SU-DHL-6 (cell line): Measurements from ENCODE around the gene RACGAP1.

ENCODE experiments used
- EZH2phosphoT487 ChIP-seq: fragments of 200-600 bp; sonication (generic), shearing (Covaris generic); conservative IDR thresholded peaks from 2 replicates; pipeline ENCODE4 v1.6.1; 2018; ENCODE audit warnings: mild to moderate bottlenecking, antibody characterized with exemption, low read length, moderate library complexity, mixed read lengths
- TF ChIP-seq, protein P1 (sequence below): fragments of 200-600 bp; sonication (generic); IDR thresholded peaks from one replicate; pipeline ENCODE4 v1.5.1; 2017; ENCODE audit warnings: antibody characterized with exemption, mild to moderate bottlenecking, low read length, moderate library complexity; ENCODE audit not compliant: insufficient read depth, poor library complexity, severe bottlenecking

DNA sequence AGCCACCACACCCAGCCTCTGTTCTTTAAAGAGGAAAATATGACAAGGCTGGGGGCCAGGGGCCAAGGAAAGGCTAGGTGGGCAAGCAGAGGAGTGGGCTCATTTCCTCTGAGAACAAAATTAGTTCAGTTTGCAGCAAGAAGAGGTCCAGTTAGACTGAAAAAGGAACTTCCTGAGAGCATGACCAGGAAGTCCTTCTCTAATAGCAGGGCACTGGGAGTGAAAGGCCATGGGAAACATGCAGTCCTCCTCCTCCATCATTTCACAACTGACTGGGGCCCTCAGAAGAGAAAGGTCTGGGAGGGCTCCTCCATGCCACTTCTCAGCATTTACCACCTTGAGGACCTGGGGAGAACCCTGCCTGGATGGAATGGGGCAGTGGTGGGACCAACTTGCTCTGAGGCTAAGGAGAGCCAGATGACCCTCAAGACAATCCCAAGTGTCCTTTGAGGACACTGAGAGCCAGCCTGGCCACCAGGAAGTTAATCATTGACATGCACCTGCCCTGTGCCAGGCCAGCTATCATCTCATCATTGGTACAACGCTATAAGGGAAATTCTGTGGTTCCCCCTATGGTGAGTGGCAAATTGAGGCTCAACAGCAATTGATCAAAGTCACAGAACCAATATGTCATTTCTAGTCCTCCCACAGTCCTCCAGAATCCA, 72.8 kb downstream of the RACGAP1 start:
- TF ChIP-seq, protein P1, sequence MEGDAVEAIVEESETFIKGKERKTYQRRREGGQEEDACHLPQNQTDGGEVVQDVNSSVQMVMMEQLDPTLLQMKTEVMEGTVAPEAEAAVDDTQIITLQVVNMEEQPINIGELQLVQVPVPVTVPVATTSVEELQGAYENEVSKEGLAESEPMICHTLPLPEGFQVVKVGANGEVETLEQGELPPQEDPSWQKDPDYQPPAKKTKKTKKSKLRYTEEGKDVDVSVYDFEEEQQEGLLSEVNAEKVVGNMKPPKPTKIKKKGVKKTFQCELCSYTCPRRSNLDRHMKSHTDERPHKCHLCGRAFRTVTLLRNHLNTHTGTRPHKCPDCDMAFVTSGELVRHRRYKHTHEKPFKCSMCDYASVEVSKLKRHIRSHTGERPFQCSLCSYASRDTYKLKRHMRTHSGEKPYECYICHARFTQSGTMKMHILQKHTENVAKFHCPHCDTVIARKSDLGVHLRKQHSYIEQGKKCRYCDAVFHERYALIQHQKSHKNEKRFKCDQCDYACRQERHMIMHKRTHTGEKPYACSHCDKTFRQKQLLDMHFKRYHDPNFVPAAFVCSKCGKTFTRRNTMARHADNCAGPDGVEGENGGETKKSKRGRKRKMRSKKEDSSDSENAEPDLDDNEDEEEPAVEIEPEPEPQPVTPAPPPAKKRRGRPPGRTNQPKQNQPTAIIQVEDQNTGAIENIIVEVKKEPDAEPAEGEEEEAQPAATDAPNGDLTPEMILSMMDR: no peak
- TF ChIP-seq EZH2phosphoT487: no peak
